Measurements from ENCODE around the gene CERS6.

CERS6 gene

GRCh38 chr2:168706806-168707205 lies 250.7 kb downstream of the CERS6 start:
- no peak overlapping the region for H3K4me3 ChIP-seq (ENCODE audit: low read depth, low read length)
- POLR2A ChIA-PET: no interaction called here
- CTCF ChIA-PET: interaction anchor here (1.1 to 5.6 kb wide), 7 partner anchors 9 to 451 kb away, joined by 3 to 87 read pairs (median 7); no protein-coding TSS in a partner anchor
- no peak for TF ChIP-seq CTCF (IDR thresholded peaks at IDR 0.05; ENCODE audit: insufficient read depth, low read length, missing control alignments)
- DNase-seq (ENCODE audit: low read depth, low spot score): no peak

- CTCF ChIA-PET: interaction anchor here (0.9 to 1.5 kb wide), 2 partner anchors 13 to 364 kb away, joined by 3 read pairs; no protein-coding TSS in a partner anchor
- POLR2A ChIA-PET: no interaction called here
- DNase-seq (ENCODE audit: low read depth, low spot score): no peak
- no peak overlapping the region for H3K4me3 ChIP-seq (ENCODE audit: low read depth, low read length)
- TF ChIP-seq CTCF (IDR thresholded peaks at IDR 0.05; ENCODE audit: insufficient read depth, low read length, missing control alignments): no peak
Observed at GRCh38 chr2:168708080-168708479, 252.0 kb downstream of the CERS6 start.

- H3K4me3 ChIP-seq (ENCODE audit: low read depth, low read length): no peak overlapping the region
- no peak for TF ChIP-seq CTCF (IDR thresholded peaks at IDR 0.05; ENCODE audit: insufficient read depth, low read length, missing control alignments)
- CTCF ChIA-PET: interaction anchor here (0.9 to 1.5 kb wide), 3 partner anchors 11 to 364 kb away, joined by 3 to 4 read pairs (median 3); no protein-coding TSS in a partner anchor
- no peak for DNase-seq (ENCODE audit: low read depth, low spot score)
- POLR2A ChIA-PET: no interaction called here
Observed at GRCh38 chr2:168710754-168711467, 254.8 kb downstream of the CERS6 start.

- no peak overlapping the region for H3K4me3 ChIP-seq (ENCODE audit: low read depth, low read length)
- no peak for DNase-seq (ENCODE audit: low read depth, low spot score)
- TF ChIP-seq CTCF (IDR thresholded peaks at IDR 0.05; ENCODE audit: insufficient read depth, low read length, missing control alignments): no peak
- ChIA-PET CTCF (interaction anchor here (0.7 to 1.6 kb wide), 2 partner anchors 10 to 364 kb away, joined by 3 read pairs; no protein-coding TSS in a partner anchor), POLR2A (no interaction called here)
Observed at GRCh38 chr2:168712053-168712452, 256.0 kb downstream of the CERS6 start.

GRCh38 chr2:168713325-168713724 lies 257.3 kb downstream of the CERS6 start:
- no peak for TF ChIP-seq CTCF (IDR thresholded peaks at IDR 0.05; ENCODE audit: insufficient read depth, low read length, missing control alignments)
- H3K4me3 ChIP-seq (ENCODE audit: low read depth, low read length): no peak overlapping the region
- ChIA-PET POLR2A (no interaction called here), CTCF (interaction anchor here (0.8 kb wide), 1 partner anchor 9 kb away, joined by 3 read pairs; no protein-coding TSS in a partner anchor)
- DNase-seq (ENCODE audit: low read depth, low spot score): no peak

- CTCF ChIA-PET: interaction anchor here (1.1 kb wide), 1 partner anchor 10 kb away, joined by 4 read pairs; no protein-coding TSS in a partner anchor
- H3K4me3 ChIP-seq (ENCODE audit: low read depth, low read length): no peak overlapping the region
- no peak for TF ChIP-seq CTCF (IDR thresholded peaks at IDR 0.05; ENCODE audit: insufficient read depth, low read length, missing control alignments)
- POLR2A ChIA-PET: no interaction called here
- DNase-seq (ENCODE audit: low read depth, low spot score): no peak
Observed at GRCh38 chr2:168715849-168716248, 259.8 kb downstream of the CERS6 start.
